PC-9 (cell line): ENCODE data around the gene COL5A1.

ENCODE experiments used
- EZH2 ChIP-seq: fragments of 200-600 bp; sonication (generic); IDR thresholded peaks from 2 replicates; pipeline ENCODE4 v1.8.0; 2017; ENCODE audit warnings: antibody characterized with exemption, low read depth
- TF ChIP-seq, protein P1 (sequence below): fragments of 200-600 bp; sonication (generic); conservative IDR thresholded peaks from 2 replicates; pipeline ENCODE4 v1.6.1; 2017; ENCODE audit warnings: mixed run types, antibody characterized with exemption, mild to moderate bottlenecking, moderate library complexity

DNA sequence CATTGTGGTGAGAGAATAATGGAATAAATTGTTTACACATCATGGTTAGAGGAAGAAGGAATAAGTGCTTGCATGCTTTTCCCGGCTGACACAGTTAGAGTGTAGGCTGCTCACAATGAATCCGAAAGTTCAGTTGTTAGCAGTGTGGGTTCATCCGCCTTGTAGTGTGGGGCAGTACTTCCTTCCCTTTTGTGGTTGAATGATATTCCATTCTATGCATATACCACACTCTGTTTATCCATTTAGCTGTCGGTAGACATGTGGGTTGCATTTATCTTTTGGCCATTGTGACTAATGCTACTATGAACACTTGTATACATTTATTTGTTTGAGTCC, 84.0 kb downstream of the COL5A1 start:
- TF ChIP-seq, protein P1, sequence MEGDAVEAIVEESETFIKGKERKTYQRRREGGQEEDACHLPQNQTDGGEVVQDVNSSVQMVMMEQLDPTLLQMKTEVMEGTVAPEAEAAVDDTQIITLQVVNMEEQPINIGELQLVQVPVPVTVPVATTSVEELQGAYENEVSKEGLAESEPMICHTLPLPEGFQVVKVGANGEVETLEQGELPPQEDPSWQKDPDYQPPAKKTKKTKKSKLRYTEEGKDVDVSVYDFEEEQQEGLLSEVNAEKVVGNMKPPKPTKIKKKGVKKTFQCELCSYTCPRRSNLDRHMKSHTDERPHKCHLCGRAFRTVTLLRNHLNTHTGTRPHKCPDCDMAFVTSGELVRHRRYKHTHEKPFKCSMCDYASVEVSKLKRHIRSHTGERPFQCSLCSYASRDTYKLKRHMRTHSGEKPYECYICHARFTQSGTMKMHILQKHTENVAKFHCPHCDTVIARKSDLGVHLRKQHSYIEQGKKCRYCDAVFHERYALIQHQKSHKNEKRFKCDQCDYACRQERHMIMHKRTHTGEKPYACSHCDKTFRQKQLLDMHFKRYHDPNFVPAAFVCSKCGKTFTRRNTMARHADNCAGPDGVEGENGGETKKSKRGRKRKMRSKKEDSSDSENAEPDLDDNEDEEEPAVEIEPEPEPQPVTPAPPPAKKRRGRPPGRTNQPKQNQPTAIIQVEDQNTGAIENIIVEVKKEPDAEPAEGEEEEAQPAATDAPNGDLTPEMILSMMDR, result no peak
- TF ChIP-seq EZH2, result no peak
